SIG-M5 (cell line): ENCODE data around the gene WDR49.
A peak's percentile ranks its signal among the peaks of the same experiment; 100 is the strongest.

Experiments used
- DNase-seq: peaks from one replicate; lab custom pipeline; 2025; lab: John Stamatoyannopoulos, UW

The WDR49 gene

GRCh38 chr3:167487556-167487955 is 166.2 kb downstream of the WDR49 start:
- no peak for DNase-seq

DNA sequence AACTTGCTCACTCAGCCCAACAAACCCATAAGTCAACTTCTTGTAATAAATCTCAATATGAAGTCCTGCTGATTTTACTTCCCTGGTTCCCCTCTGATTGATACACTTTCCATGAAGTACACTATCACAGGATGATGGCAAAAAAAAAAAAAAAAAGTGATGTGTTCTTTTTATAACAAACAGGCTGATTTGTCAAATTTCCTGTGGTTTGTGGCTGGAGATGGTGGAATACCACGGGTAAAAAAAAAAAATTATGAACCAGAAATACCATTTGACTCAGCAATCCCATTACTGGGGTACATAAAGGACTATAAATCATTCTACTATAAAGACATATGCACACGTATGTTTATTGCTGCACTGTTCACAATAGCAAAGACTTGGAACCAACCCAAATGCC is 169.2 kb downstream of the WDR49 start:
- no peak for DNase-seq

DNA sequence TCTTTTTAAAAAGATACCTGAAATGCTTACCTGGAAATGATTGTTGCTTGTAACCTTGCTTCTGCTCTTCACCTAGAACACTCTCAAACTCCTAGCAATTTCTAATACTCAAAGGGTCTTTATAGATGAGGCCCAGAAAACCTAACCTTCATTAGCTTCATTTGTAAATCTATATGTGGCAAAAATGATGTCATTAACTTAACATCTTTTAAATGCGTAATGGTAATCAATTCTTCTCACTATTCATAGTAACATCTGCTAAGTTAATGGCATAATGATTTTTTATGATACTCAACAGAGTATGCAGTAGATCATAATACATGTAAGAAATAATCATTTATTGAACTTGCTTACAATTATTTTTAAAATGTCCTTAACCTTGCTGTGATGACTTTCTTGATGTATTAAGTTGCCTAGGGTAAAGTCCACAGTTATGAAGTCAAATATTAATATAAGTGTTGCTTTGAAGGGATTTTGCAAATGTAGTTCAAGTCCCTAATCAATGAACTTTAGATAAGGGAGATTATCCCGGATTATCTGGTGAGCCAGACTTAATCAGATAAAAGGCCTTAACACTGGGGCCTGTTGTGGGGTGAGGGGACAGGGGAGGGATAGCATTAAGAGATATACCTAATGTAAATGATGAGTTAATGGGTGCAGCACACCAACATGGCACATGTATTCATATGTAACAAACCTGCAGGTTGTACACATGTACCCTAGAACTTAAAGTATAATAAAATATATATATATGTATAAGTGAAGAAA is 169.8 kb downstream of the WDR49 start:
- no peak for DNase-seq

GRCh38 chr3:167481164-167481563 is 172.6 kb downstream of the WDR49 start:
- DNase-seq: no peak

DNA sequence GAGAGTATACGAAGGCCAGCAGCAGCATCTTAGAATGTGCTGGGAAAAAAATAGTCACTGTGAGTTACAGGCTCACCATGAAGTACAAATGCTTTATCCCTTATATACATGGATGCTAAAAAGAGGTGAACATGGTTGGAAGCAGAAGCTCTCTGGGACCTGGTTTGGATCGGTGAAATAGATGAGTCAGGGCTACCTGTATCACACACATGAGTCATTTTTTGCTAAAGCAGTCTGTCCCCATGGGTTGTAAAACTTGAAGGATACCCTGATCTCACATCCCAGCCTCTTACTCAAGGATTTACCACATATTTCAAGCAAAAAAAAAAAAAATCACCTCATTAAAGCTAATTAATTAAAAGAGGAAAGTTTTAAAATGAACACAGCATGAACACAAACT is 173.0 kb downstream of the WDR49 start:
- DNase-seq: no peak

DNA sequence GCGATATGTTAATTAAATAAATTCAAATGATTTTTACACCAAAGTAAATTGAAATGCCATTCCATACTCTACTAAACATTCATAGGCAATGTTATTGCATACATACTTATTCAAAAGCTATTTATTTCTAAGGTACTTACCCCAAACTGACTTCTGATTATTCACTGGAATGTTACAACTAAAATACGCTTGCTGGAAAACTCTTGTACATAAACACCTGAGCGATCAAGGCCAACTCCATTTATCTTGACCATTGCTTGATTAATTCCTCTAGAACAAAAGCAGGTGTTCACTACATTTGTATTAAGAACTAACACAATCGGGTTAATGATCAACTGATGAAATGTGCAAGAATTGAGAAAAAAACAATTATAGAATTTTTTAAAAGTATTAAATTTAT is 179.9 kb downstream of the WDR49 start, which contains the start of gene SERPINI2:
SERPINI2 (minus strand) TSS at position 180 of the 400 bp plus-strand sequence. CDS start 2,208 bp downstream, outside the sequence.
- no peak for DNase-seq

- DNase-seq: no peak
These were observed 184.4 kb downstream of the WDR49 start for GRCh38 chr3:167469381-167469780.

- no peak for DNase-seq
These were observed 185.7 kb downstream of the WDR49 start for GRCh38 chr3:167467848-167468611.

DNA sequence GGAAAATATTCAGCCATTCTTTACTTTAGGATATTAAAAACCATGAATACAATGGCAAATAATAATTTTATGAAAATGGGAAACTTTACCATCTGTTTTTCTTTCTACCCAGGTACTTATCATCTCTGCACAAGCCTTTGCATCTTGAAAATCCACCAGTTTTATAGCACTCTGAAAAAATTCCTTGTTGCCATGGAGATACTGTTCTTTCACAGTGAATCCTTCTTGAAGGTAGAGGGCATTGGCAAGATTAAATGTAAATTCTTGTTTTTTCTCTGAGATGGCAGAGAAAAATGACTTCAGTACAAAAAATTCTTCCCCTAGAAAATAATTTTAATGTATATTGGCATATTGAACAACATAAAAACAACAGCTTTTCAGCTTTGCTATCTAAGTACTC is 186.8 kb downstream of the WDR49 start:
- DNase-seq: no peak

DNA sequence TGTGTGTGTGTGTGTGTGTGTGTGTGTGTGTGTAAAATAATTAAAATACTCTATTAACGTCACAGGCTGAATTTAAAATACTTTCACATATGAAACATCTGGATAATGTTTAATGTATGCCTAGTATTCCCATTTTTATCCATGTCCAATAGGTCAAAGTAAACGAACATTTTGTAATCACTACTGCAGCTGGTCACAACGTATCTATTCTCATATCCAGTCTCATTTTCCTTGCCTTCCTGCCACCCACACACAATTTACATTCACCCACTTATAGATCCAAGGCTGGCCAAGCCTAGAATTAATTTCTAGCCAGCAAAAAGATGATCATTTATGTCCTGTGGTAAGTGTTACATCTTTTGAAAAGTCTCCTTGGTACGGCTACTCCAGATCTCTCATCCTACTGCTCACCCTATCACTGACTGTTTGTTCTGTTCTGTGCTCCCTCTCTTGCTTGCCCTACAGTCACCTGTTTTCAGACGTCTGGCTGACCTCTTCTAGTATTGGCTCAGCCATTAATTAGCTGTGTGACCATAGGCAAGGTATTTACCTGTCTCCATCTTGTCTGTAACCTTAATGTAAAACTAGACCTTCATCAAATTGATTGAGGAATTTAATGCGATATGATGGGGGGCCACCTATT is 197.5 kb downstream of the WDR49 start:
- no peak for DNase-seq

- no peak for DNase-seq
These were observed 199.9 kb downstream of the WDR49 start for GRCh38 chr3:167453815-167454214.

DNA sequence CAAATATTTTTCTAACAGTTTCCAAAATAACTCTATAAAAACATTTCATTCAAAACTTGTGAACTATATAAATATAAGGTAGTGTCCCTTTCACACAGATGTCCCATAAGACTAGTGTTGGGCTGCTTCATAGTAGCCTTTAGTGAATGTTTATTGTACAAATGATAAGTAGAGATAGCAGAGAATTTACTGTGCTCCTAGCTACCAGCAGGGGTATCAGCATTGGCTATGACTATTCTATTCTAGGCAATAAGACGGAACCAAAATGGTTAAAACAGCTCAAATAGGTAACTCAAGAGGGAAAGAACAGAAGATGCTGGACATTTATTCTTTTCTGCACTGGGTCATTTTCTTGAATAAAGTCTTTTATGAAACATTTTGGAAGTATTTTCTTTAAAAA is 202.5 kb downstream of the WDR49 start:
- no peak for DNase-seq

DNA sequence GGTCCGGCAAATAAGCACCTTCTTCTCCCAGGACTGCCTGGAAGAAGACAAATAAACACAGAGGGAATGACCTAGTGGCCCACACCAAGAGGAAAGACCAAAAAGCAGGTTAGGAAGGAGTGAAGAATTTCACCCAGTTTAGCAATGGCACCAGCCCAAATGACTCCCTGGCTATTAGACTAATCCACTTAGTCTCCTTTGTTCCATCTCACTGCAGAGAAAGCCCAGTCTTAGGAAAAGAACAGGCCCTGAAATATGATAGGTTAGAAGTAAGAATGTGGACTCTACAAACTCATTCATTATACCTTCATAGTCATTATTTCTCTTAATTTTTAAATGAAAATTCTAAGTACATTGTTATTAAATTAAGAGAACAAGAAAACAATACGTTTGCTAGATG is 203.1 kb downstream of the WDR49 start:
- no peak for DNase-seq

- peak; percentile 16 for DNase-seq
These were observed 203.5 kb downstream of the WDR49 start for GRCh38 chr3:167450195-167450594.

DNA sequence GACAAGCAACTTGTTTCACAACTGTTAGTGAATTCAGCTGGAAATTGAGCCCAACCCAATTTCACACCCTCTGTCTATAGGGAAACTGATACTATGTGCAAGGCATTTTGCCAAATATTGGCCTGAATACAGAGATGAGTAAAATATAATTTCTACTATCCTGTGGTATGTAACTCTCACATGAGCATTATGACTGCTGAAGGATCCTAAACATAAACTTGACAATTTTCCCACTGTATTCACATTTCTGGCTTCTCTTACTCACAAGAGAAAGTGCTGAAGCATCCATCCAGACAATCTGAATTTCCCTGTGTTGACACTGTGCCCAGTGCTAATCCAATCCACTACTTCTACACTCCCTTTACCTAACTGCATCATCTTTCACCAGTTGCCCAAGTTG is 208.3 kb downstream of the WDR49 start:
- DNase-seq: no peak

GRCh38 chr3:167441256-167441655 is 212.5 kb downstream of the WDR49 start:
- no peak for DNase-seq

DNA sequence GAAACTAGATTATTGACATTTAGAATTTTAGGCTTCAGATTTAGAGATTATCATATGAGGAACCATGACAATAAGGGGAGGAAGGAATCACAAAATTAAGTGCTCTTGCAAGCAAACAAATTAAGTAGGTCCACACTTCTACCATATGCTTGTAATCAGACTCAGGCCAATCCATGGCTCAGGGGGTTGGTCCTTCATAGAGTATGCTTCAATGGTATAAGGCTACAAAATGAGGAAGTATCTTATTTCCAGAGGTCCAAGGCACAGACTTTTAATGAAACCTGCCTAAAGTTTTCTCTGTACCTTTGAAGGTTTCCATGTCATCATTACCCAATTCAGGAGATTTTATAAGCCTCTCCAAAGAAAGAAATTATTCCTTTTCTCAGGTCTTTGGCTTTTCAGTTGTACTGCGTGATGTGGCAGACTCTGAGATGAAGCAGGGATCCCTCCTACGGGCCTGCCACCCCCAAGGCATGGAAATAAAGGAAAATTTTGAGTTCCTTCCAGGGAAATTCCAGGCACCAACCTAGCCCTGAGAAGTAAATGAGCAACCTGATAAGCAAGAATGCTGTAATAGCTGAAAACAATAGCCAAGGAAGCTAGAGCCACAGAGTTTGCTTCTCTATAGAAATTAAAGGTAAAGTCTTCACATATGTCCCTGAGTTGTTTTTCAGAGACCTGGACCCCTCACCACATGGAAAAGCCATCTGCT is 216.2 kb downstream of the WDR49 start:
- no peak for DNase-seq
